H1 (cell line): ENCODE data around the gene DENND1A.

Experiments used
- JUN ChIP-seq: IDR thresholded peaks from 2 replicates; pipeline ENCODE4 v1.6.1; 2011; ENCODE audit warnings: low read depth, mild to moderate bottlenecking, improper control_type of control experiment, low read length
- RBBP5 ChIP-seq: IDR thresholded peaks from 2 replicates; pipeline ENCODE4 v1.7.1; 2012; ENCODE audit warnings: low read depth, mild to moderate bottlenecking, inconsistent platforms, low read length, moderate library complexity, borderline replicate concordance
- SP1 ChIP-seq: IDR thresholded peaks from 2 replicates; pipeline ENCODE4 v1.6.1; 2011; ENCODE audit warnings: low read depth, low read length
- TAF1 ChIP-seq: IDR thresholded peaks from 2 replicates; pipeline ENCODE4 v1.6.1; 2011; ENCODE audit warnings: mild to moderate bottlenecking, low read depth, low read length
- TF ChIP-seq, protein P1 (sequence below), 3 experiments: IDR thresholded peaks; 1 replicate in 2 of 3; 2 replicates in 1 of 3; pipeline versions ENCODE4 v1.5.1 to v1.6.1; 2011; ENCODE audit warnings: low read length in 3 of 3, mild to moderate bottlenecking in 3 of 3, inconsistent platforms in 2 of 3, low read depth in 1 of 3, moderate library complexity in 1 of 3; ENCODE audit not compliant: insufficient read depth in 1 of 3; ENCODE audit errors: control extremely low read depth in 1 of 3

DNA sequence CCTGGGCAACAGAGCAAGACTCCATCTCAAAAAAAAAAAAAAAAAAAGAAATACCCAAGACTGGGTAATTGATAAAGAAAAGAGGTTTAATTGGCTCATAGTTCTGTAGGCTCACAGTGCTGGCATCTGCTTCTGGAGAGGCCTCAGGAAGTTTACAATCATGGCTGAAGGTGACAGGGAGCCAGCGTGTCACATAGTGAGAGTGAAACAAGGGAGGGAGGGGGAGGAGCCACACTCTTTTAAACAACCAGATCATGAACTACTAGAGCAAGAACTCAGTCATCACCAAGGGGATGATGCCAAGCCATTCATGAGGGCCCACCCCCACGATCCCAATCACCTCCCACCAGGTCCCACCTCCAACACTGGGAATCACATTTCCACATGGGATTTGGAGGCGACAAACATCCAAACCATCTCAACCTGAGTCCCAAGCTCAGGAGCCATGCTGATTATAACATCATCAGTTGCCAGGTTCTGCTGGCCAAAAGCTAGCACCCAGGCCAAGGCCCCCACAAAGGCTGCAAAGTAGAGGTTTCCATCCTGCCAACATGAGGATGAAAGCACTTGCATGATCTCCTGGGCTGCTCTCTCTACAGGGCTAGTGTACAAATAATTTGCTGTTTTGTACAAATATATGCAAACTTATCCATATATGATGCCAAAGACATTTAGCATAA, 15.3 kb downstream of the DENND1A start:
- TF ChIP-seq, protein P1, sequence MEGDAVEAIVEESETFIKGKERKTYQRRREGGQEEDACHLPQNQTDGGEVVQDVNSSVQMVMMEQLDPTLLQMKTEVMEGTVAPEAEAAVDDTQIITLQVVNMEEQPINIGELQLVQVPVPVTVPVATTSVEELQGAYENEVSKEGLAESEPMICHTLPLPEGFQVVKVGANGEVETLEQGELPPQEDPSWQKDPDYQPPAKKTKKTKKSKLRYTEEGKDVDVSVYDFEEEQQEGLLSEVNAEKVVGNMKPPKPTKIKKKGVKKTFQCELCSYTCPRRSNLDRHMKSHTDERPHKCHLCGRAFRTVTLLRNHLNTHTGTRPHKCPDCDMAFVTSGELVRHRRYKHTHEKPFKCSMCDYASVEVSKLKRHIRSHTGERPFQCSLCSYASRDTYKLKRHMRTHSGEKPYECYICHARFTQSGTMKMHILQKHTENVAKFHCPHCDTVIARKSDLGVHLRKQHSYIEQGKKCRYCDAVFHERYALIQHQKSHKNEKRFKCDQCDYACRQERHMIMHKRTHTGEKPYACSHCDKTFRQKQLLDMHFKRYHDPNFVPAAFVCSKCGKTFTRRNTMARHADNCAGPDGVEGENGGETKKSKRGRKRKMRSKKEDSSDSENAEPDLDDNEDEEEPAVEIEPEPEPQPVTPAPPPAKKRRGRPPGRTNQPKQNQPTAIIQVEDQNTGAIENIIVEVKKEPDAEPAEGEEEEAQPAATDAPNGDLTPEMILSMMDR (IDR thresholded peaks at IDR 0.05; ENCODE audit: control extremely low read depth in 1 of 3, insufficient read depth in 1 of 3, low read depth in 1 of 3, low read length in 3 of 3) = no peak
- no peak for TF ChIP-seq JUN
- TF ChIP-seq TAF1 = no peak
- TF ChIP-seq SP1 = no peak
- no peak for TF ChIP-seq RBBP5
